Ascending aorta (tissue), 2 donors: Measurements from ENCODE around the gene BANF2. TPM values are rescaled to one million over a fixed set of nuclear protein-coding genes. Genes with fewer than 3 reads are reported as not detected.

Source experiments
- DNase-seq, 2 donors: peaks; one replicate each; pipeline ENCODE4 v3.0.0-alpha.2; 2019; ENCODE audit warnings: low spot score in 2 of 2
- H3K27ac ChIP-seq, 2 donors: fragments of 200-600 bp; sonication (generic); one replicate each; pipeline ENCODE4 v1.5.1; 2016 to 2017; ENCODE audit warnings: mild to moderate bottlenecking in 1 of 2
- H3K27me3 ChIP-seq: fragments of 200-600 bp; sonication (generic); one replicate; pipeline ENCODE4 v1.5.1; 2017
- H3K36me3 ChIP-seq, 2 donors: fragments of 200-600 bp; sonication (generic); one replicate each; pipeline ENCODE4 v1.5.1; 2016
- H3K4me1 ChIP-seq, 2 donors: fragments of 200-600 bp; sonication (generic); one replicate each; pipeline ENCODE4 v1.5.1; 2016 to 2017; ENCODE audit warnings: mild to moderate bottlenecking in 1 of 2
- H3K4me3 ChIP-seq, 2 donors: fragments of 200-600 bp; sonication (generic); one replicate each; pipeline ENCODE4 v1.5.1; 2016 to 2017; ENCODE audit warnings: mild to moderate bottlenecking in 1 of 2
- H3K9me3 ChIP-seq, 2 donors: fragments of 200-600 bp; sonication (generic); one replicate each; pipeline ENCODE4 v1.5.1; 2016
- intact Hi-C: fragments of 100-400 bp; cut with DNase I; formaldehyde crosslinking; loops from one replicate; pipeline ENCODE4 v1.15.1; 2023
- total RNA-seq: library from RNA; depleted of rRNA; stranded (reverse); fragments of >200 nt; gene quantifications from one replicate; pipeline ENCODE4 v1.1.0, GENCODE V29; 2016
- TF ChIP-seq, protein P1 (sequence below), 3 experiments: fragments of 200-600 bp in 2 of 3; fragments of 450-650 bp in 1 of 3; sonication (generic) in 2 of 3; IDR thresholded peaks; one replicate each; pipeline ENCODE4 v1.5.1; 2016 to 2019; ENCODE audit warnings: antibody characterized with exemption in 3 of 3, mild to moderate bottlenecking in 1 of 3, moderate library complexity in 1 of 3

The BANF2 gene
- total RNA-seq, 1 donor from 2014 or later, result not detected

DNA sequence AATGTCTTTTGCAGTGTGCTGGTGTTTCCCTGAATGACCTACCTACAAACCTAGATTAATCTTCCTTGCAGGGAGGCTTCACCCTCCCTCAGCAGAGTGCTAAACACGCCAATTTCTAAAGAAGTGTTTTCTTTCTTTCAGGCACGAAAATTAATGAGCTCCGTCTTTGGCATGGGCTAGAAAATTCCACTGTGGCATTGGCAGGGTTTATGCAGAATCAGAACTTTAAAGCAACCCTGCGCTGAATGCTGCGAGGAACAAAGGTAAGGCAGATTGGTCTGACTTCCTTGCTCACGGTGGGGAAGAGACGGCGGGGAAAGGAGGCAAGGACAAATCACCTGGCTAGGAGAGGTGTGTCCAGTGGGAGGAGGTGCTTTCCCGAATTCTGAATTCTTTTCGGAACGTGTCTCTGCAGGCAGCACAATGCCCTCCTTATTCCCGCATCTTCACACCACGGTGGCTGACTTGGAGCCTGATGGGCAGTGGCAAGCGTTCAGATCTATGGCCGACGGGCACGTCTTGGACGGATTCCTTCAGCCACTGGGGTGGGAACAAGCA is 6.2 kb upstream of the BANF2 start:
- H3K27me3 ChIP-seq, result no peaks in the 10 kb centered on the region
- intact Hi-C loops, result no loop called here
- no peaks in the 10 kb centered on the region for H3K9me3 ChIP-seq
- no peak for DNase-seq
- H3K4me1 ChIP-seq, result peaks cover 0 to 2% of the 10 kb centered on the region in 2 donors
- H3K4me3 ChIP-seq, result peak overlapping the region in 1 of 2 donors; percentile 30
- TF ChIP-seq, protein P1, sequence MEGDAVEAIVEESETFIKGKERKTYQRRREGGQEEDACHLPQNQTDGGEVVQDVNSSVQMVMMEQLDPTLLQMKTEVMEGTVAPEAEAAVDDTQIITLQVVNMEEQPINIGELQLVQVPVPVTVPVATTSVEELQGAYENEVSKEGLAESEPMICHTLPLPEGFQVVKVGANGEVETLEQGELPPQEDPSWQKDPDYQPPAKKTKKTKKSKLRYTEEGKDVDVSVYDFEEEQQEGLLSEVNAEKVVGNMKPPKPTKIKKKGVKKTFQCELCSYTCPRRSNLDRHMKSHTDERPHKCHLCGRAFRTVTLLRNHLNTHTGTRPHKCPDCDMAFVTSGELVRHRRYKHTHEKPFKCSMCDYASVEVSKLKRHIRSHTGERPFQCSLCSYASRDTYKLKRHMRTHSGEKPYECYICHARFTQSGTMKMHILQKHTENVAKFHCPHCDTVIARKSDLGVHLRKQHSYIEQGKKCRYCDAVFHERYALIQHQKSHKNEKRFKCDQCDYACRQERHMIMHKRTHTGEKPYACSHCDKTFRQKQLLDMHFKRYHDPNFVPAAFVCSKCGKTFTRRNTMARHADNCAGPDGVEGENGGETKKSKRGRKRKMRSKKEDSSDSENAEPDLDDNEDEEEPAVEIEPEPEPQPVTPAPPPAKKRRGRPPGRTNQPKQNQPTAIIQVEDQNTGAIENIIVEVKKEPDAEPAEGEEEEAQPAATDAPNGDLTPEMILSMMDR (IDR thresholded peaks at IDR 0.05), result no peak
- no peak overlapping the region for H3K27ac ChIP-seq
- H3K36me3 ChIP-seq, result no peaks in the 10 kb centered on the region

DNA sequence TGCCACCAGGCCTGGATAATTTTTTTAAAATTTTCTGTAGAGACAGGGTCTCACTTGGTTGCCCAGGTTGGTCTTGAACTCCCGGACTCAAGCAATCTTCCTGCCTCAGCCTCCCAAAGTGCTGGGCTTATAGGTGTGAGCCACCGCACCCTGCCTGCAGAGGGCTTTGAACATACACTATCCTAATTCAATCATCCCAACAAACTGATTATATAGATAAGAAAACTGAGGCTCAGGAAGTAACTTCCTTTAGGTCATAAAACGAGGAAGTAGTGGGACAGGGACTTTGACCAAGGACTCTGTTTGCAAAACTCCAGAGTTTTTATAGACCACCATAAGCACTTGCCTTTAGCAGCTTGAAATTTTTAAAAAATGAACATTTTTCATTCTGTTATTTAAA is 5.0 kb upstream of the BANF2 start:
- Histone ChIP-seq H3K27ac (no peak overlapping the region), H3K4me1 (peaks cover 0 to 2% of the 10 kb centered on the region in 2 donors), H3K9me3 (no peaks in the 10 kb centered on the region), H3K27me3 (no peaks in the 10 kb centered on the region), H3K36me3 (no peaks in the 10 kb centered on the region), H3K4me3 (no peak overlapping the region)
- intact Hi-C loops, result no loop called here
- TF ChIP-seq, protein P1 (IDR thresholded peaks at IDR 0.05), result no peak
- DNase-seq, result no peak

DNA sequence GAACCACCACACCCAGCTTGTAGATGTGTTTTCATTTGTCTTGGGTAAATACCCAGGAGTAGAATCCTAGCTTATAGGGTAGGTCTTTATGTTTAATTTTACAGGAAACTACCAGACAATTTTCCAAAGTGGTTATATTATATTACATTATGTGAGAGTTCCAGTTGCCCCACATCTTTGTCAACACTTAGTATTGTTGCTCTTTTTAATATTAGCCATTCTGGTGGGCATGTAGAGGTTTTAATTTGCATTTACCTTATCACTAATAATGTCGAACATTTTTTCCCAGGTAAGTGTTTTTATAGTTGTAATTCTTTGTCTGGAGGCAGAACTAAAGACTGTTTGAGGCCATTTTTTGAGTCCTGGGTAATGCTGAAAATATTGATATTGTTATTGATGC is 3.5 kb upstream of the BANF2 start:
- intact Hi-C loops, result no loop called here

DNA sequence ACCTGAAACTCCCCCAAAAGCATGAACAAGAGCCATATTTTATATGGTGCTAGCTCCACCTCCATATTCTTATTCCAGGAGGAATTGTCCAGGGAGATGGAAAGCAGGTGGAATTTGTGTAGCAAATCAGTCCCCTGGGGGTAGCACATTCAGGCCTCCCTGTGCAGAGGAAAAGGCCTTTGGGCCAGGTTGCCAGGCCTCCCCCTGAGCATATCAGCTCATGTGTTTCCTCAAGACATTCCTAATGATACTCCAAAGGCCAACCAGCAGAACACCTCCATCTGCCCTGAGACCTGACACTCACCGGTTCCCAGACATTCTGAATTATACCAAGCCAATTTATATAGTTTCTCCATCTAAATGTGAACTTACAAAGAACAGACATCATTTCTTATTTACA is 2.6 kb upstream of the BANF2 start:
- TF ChIP-seq, protein P1 (IDR thresholded peaks at IDR 0.05), result no peak
- Histone ChIP-seq H3K36me3 (no peaks in the 10 kb centered on the region), H3K9me3 (no peaks in the 10 kb centered on the region), H3K4me3 (no peak overlapping the region), H3K4me1 (peaks cover 0 to 2% of the 10 kb centered on the region in 2 donors), H3K27me3 (no peaks in the 10 kb centered on the region), H3K27ac (no peak overlapping the region)
- no peak for DNase-seq
- intact Hi-C loops, result no loop called here

More for the DNA sequence above, 3.5 kb upstream of the BANF2 start:
- TF ChIP-seq, protein P1 (IDR thresholded peaks at IDR 0.05), result no peak
- H3K27ac ChIP-seq, result no peak overlapping the region
- no peaks in the 10 kb centered on the region for H3K27me3 ChIP-seq
- H3K9me3 ChIP-seq, result no peaks in the 10 kb centered on the region
- no peak overlapping the region for H3K4me3 ChIP-seq
- H3K4me1 ChIP-seq, result peaks cover 0 to 2% of the 10 kb centered on the region in 2 donors
- H3K36me3 ChIP-seq, result no peaks in the 10 kb centered on the region
- no peak for DNase-seq

DNA sequence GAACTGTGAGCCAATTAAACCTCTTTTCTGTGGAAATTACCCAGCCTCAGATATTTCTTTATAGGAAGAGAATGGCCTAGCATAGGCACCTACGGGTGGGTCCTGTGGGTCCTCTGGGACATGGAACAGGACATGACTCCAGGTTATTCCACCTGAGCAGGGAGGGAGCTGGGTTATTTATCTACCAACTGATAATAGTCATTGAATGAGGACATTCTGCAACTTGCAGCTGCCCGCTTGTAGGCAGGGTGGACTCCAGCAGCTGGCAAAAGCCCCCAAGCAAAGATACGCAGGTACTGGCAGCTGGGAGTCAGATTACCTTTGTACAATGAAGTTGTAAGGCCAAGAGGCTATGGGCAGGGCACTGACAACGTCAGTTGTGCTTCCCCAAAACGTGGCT is 1.4 kb upstream of the BANF2 start:
- H3K4me3 ChIP-seq, result no peak overlapping the region
- H3K27me3 ChIP-seq, result no peaks in the 10 kb centered on the region
- peaks cover 0 to 2% of the 10 kb centered on the region in 2 donors for H3K4me1 ChIP-seq
- no peaks in the 10 kb centered on the region for H3K9me3 ChIP-seq
- no peak for DNase-seq
- H3K27ac ChIP-seq, result no peak overlapping the region
- no peaks in the 10 kb centered on the region for H3K36me3 ChIP-seq
- intact Hi-C loops, result no loop called here
- TF ChIP-seq, protein P1 (IDR thresholded peaks at IDR 0.05), result no peak

DNA sequence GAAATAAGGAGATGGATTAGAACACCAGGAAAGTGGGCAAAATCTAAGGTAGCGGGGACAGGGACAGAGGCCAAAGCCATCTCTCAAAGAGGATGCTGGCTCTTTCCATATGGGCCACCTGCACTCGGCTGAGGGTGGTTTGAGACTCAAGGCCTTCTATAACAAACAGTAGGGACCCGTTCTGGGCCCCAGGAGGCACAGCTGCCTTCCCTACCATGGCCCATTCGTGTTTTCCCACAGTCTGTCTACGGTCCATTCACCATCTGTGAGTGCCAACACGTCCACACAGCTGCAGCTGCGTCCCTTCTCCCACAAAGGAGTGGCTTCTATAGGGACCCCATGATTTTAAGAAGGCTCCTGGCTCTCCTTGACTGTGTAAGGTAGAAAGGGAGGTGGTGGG is 871 bp downstream of the BANF2 start:
- TF ChIP-seq, protein P1 (IDR thresholded peaks at IDR 0.05), result no peak
- Histone ChIP-seq H3K27ac (no peak overlapping the region), H3K9me3 (no peaks in the 10 kb centered on the region), H3K4me3 (no peak overlapping the region), H3K36me3 (no peaks in the 10 kb centered on the region), H3K4me1 (no peaks in the 10 kb centered on the region), H3K27me3 (no peaks in the 10 kb centered on the region)
- no peak for DNase-seq
- intact Hi-C loops, result no loop called here
